HG03064 (cell line): ENCODE measurements around the gene USP34.
"Not testable (repeated sequence)": the region's sequence is repeated elsewhere in the genome, so short reads cannot be mapped to it uniquely, and the experiment has no call there.

ENCODE experiments used
- ATAC-seq: cut with Tn5 transposase; IDR thresholded peaks from one replicate; pipeline ENCODE4 v1.9.1; 2021; ENCODE audit warnings: low read depth; ENCODE audit not compliant: unreplicated experiment

The USP34 gene

DNA sequence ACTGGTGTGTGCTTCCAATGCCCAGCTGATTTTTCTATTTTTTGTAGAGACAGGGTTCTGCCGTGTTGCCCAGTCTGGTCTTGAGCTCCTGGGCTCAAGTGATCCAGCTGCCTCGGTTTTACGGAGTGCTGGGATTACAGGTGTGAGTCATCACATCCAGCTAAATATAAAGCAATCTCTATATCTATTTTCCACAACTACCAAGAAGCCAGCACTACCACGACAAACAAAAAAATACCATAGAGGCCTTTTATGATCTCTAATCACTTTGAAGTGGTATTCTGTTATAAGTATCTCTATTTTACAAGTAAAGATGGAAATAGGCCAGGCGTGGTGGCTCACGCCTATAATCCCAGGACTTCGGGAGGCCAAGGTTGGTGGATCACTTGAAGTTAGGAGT is 274.2 kb downstream of the USP34 start:
- ATAC-seq: no peak

DNA sequence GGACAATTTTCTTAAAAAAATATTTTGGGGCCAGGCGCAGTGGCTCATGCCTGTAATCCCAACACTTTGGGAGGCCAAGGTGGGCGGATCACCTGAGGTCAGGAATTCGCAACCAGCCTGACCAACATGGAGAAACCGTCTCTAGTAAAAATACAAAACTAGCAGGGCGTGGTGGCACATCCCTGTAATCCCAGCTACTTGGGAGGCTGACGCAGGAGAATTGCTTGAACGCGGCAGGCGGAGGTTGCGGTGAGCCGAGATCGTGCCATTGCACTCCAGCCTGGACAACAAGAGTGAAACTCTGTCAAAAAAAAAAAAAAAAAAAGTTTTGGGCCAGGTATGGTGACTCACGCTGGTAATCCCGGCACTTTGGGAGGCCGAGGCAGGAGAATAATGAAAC is 276.2 kb downstream of the USP34 start:
- ATAC-seq: not testable (repeated sequence)

DNA sequence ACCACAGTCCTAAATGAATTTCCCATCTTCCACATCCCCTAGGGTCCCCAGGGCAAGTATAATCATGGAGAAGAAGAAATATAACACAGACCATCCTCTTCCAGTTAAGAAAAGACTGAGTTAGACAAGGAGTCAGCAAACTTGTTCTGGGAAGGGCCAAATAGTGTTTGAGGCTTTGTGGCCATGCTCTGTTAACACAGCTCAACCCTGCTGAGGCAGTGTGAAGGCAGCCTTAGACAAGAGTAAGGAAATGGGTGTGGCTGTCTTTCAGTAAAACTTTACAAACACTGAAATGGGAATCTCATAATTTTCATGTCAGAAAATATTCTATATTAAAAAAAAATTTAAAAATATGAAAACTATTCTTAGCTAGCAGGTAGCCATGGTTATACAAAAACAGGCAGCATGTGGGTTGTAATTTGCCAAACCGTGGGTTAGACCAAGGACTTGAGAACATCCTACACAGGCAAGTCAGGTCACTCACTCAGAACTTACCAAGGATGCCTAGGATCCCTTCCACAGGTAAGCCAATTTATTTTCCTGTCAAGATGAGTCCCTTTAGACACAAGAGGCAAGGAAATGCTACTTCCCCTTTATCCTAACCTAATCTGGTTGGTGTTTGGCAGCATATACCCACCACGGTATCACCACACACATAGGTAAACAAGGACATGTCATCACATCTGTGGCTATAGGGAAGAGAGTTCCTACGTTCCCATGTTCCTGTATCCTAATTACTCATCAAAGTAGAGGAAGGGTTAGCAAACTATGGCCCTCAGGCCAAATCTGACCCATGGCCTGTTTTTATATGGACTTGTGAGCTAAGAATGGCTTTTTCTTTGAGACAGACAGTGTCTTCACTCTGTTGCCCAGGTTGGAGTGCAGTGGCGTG is 277.0 kb downstream of the USP34 start:
- ATAC-seq: no peak

DNA sequence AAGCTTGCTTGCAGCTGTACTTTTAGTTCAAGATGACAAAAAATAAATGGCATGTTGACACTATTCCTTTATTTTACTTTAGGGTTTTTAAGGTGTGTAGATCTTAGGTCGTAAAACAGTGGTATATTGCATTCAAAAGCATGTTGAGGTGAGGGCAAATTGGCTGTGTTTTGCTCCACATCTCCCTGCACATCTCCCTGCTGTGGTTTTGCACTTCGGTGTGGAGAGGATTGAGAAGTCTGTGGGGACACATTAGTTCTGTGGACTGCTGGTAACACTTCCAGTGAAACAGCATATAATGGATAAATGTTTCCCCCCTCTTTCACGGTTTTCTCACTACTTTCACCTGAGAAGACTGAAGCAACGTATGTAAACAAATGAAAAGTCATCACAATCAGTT is 283.8 kb downstream of the USP34 start:
- ATAC-seq: no peak

DNA sequence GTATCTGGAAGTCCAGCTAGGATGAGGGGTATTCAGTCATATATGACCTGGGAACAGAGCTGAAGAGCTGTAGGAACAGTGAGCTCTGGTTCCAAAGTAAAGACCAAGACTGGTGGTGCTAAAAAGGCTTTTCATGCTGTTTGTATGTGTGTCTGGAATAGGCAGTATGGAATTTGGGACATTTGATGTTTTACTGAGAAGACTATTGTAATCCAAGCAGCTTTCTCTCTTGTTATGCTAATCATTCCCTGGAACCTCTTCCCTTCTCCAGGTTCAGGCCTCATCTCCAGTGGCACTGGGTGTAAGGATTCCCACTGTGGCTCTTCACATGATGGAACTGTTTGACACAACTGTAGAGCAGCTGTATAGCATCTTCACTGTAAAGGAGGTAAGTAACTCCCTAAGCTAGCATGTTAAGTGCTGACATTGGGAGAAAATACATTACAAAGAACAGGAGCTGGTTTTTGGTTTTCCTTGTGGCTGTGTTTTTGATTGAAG is 285.6 kb downstream of the USP34 start:
- ATAC-seq: no peak

DNA sequence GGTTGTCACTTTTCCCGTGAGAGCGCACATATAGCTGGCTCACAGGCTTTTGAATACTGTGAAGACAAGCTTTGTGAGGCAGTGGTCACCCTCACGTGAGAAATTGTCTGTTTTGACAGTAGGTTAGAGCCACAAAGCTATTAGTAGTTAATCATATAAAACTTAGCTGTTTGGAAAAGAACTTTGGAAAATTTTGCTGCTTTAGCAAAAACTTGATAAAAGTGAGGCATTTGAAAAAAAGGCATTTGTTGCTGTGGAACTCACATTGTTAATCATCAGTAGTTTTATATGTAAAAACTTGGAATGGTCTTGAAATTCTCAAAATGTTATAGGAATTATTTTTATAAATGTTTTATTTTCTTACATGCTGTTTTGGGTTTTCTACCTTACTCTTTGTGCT is 286.6 kb downstream of the USP34 start:
- ATAC-seq: no peak

DNA sequence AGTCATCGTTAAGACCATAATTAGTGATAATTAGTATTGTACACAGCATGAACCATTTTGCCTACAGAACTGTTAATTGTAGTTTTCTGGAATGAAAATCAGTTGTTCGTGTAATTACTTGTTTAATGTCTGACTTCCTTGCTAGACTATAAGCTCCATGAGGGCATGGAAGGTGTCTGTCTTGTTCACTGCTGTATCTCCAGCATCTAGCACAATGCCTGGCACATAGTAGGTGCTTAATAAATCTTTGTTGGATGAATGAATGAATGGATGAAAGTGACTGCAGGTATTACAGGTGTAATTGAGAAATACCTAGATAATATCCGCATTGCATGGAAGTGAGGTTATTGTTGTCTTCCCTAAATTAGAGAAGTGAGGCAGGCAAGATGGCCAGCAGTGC is 287.1 kb downstream of the USP34 start:
- ATAC-seq: no peak

DNA sequence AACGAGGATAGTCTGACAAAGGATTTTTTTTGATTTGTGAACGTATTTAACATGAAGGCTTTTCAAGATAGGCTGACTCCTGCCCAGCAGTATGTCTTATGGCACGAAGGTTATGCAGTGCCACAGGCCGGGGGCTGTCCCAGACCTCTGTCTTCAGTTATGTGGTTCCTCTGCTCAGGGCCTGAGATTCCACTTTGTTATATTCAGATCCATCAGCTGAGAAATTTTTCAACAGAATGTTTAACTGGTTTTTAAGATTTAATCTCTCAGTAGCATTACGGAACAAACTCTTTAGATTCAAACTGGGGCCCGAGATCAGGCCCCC is 288.9 kb downstream of the USP34 start:
- ATAC-seq: no peak

DNA sequence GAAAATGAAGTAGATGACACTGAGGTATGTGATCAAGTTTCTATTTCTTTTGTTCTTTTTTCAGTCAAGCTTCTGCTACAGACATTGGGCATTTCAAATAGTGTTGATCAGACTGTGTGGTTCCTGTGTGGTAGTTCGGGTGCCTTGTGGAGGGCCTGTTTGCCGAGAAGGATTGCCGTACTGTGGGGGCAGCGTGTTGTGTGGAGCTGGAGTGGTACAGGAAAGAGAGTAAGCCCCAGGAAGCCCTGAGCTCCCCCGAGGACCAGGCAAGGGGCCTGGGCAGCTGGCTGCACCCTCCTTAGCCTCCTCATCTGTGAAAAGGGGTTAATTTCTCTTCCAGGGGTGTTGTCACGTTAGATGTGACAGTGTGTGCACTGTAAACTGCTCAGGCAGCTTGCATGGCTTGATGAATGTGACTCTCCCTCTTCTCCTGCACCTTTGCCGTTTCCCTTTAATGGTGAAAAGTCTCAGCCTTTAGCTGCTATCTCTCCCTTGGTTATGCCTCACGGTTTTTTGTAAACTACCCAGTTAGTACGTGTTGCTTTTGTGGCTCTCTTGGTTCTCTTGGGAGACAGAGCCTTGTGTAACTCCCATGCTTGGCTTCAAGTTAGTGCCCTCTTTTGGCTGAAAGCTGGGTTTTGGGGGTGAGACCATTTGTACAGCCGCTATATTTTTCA is 289.4 kb downstream of the USP34 start:
- ATAC-seq: no peak

DNA sequence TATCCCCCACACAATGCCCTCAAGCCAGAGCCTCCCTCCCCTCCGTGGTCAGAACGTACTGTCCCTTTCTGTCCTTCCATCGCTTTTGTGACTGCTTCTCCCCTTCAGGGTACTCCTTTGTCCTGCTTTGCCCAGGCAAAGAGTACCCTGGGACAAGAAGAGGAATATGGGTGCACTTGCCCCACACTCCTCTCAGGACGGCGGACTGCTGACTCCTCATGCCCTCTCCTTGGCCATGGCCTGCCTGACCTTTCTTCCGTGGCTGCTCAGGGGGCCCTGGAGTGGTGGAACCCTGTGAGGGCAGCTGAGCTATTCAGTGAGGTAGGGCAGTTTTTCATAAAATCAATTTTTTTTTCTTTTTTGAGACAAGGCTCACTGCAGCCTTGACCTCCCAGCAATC is 290.2 kb downstream of the USP34 start:
- ATAC-seq: no peak

DNA sequence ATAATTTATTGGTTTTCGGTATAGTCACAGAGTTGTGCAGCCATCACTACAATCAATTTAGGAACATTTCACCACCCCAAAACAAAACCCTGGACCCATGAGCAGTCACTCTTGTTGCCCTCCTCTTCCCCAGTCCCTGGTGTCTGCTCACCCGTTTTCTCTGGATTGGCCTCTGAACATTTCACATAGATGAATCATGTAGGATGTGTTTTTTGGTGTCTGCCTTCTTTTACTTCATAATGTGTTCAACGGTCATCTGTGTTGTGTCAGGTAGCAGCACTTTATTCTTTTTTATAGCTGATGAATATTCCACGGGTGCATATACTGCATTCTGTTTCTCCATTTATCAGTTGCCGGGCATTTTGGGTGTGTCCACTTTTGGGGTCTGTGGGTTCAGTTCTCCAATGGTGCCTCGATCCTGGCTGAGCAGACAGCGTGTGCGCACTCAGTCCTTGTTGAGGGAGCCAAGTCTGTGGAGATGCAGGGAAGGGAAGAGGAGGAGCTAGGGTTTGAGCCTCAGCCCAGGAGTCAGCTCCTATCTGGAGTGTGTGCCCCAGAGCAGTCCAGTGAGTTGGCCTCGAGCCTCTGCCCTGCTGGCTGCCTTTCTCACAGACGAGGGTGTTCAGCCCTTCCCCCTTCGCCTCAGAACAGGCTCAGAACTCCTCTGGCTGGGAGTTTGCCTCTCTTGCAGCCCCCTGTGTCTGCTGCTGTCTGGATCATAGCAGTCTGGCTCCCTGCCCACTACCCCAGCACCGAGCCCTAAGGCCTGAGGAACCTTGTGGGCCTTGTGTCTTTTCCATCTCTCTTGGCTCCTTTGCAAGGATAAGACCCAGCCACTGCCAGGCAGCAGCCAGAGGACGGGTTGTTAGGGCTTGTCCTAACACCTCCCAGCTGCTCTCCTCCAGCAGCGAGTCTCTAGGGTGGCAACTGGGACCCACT is 290.9 kb downstream of the USP34 start:
- no peak for ATAC-seq

DNA sequence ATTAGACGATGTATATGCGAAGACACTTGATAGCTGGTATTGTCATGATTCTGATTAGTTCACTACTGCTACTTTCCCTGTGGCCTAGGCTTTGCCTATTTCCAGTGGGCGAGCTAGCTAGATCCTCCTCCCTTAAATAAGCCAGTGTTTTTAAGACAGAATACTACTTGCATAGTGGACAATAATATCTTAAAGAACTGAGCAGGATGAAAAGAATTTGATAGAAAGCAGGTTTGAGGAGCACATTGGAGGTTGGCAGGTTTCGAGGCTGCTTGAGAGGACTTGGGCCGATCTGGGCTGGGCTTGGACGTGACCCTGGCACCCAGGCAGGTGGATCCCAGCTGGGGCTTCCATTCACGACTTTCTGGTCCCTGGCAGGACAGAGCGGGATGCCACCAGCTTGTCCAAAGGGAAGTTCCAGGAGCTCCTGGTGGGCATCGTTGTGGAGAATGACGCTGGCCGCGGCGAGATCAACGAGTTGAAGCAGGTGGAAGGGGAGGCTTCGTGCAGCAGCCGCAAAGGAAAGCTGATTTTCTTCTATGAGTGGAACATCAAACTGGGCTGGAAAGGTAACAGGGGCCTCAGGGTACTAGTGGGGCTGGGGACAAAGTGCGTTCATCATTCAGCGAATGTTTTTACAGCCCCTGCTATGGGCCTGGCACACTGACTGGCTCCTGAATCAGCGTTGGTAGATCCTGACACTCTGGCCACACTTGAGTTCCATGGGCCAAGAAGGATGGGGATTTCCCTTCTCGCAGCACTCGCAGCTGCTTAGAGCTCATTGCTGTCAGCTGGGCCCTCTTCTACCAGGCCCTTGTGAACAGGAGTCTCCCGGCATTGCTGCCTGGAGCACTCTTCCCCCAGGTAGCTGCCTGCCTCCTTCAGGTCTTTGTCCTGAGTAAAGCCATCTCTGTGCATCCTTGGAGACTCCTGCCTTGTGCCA is 292.0 kb downstream of the USP34 start:
- no peak for ATAC-seq

DNA sequence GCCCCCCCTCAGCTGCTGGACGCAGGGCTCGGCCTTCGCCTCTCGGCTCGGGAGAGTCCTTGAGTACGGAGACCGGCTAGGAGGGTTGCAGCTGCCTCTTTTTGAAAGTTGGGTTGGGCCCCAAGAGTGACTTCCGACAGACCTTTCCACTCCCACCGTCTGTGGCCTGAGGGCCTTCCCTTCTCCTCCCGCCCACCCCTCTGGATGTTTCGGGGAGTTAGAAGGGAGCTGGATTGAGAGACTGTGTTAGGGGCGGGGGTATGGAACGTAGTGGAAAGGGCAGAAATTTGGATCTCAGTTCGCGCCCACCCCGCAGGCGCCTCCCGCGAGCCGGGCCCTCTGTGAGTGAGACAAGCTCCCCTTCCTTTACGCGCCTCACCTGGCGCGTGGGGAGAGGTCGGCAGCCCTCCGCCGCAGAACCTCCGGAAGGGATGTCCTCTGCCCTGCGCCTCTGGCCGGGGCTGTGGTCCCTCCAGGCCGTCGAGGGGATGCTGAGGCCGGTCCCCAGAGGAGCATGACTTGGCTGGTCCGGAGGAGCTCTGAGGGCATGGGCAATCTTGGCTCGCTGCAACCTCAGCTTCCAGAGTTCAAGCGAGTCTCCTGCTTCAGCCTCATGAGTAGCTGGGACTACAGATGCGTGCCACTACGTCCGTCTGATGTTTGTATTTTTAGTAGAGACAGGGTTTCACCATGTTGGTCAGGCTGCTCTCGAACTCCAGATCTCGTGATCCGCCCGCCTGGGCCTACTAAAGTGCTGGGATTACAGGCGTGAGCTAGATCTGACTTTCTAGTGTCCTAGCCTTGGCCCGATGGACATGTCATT is 292.9 kb downstream of the USP34 start:
- ATAC-seq: no peak

DNA sequence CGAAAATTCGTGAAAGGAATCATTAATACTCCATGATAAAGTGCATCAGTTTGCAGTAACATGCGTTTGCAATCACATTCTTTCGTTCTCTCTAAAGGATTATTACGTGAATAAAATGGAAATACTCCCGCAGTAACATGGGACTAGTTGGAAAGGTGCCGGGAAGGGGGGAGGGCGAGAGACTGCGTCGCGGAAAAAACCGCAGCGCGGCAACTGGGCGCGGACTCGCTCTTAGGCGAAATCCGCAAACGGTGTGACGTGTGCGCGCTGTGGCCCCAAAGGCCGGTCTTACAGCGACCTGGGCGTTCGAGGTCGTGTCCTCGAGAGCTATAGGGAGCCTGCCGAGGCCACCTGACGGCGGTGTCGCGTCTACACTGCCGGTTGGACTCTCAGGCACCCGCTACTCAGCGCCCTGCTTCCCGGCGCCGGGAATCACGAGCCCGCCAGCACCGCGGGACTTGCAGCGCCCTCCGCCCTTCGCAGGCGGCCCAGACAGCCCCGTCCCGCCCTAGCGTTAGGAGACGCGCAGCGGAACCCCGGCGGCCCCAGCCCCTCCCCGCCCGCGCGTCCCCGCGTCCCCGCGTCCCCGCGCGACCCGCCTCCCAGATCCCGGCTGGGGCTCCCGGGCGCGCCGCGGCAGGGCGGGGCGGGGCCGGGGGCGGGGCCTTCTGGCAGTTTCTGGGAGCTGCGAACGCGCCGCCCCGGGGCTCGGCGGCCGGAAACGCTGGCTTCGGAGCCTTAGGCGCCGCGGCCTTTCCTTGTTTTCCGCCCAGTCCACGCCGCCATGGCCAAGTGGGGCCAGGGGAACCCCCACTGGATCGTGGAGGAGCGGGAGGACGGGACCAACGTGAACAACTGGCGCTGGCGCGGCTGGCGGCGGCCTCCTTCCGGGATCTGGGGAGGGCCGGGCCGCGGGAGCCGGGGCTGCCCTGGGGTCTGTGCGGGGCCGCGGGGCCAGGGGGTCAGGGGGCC is 293.8 kb downstream of the USP34 start:
- ATAC-seq: peak; percentile 81

DNA sequence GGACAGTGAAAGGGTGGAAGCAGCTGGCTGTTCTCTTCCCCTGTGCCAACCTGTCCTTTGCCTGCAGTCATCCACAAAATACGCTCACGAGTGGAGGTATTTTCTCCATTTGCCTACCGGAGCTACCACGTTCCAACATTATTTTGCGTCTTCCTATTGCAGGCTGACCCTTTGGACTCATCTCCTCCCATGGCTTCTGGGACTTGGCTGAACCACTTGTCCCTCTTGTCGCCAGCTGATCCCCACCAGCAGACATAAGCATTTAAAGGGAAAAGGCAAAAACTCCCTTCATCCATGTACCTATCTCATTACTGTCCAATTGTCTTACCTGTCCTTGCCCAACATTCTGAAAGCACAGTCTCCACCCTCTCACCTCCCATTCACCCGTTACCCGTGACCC is 295.9 kb downstream of the USP34 start:
- ATAC-seq: no peak

DNA sequence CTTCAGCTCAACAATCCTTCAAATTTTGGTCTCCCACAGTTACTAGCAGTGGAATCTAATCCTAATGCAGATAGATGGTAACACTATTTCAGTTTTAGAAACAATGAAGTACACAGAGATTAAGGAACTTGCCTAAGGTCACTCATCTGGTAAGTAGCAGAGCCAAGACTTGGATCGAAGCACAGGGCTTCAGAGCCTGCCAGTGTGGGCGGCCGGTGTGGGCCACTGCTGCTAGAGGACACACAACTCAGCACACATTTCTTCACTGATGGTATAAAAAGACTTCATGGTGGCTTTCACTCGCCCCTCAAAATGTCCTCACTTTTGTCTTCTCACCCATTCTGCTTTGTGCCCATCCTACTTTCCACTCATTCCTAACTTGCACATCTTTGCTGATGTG is 297.8 kb downstream of the USP34 start:
- ATAC-seq: no peak

DNA sequence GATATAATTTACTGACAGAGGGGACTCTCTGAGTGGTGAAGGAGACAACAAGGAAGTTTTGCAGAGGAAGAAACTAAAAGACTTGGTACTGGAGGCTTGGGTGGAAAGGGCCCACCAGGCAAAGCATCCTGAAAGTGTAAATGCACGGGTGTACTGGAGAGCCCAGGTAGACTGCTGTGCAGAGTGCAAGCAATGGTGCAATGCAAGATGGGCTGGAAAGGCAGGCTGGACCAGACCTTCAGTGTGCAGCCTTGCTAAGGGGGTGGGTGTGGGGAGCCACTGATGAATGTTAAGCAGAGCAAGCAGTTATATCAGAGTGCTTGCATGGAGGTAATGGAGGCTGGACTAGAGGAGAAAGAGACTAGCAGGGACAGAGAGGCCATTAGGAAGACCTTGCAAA is 298.2 kb downstream of the USP34 start:
- ATAC-seq: no peak

DNA sequence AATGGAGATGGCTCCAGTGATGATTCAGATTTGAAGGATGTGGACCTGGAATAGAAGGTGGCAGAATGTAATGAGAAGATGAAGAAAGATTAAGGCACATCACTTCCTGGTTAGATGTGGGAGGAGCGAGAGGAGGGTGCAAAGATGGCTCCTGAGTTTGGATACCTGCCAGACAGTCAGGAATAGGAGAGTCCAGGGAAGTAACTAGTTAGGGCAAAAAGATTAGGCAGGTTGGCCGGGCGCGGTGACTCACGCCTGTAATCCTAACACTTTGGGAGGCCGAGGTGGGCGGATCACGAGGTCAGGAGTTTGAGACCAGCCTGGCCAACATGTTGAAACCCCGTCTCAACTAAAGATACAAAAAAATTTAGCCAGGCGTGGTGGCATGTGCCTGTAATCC is 303.3 kb downstream of the USP34 start:
- ATAC-seq: no peak
